ENCODE data around the gene RALY.
A peak's percentile ranks its signal among the peaks of the same experiment; 100 is the strongest.

Gene RALY

DNA sequence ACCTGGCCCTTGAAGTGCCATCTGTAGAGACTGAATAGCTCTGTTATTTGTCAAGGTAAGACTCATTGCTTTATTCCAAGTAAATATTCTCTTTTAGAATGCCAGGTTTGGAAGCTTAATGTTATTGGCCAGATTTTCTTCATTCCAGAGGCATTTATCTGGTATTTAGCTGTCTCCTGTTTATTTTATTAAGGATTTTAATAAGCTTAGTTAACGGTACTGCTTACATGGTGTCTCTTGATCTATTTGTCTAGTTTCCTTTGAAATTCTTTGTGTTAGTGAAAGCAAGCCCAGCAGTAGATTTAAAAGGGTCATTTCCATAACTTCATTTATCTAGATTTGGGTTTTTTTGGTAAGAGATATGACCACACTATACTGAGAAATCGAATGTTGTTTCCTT, 7.7 kb downstream of the RALY start:
- Histone ChIP-seq H4K20me1 (ENCODE audit: insufficient read depth, low read length, poor library complexity, severe bottlenecking) (peaks cover 95% of the 10 kb centered on the region), H3K36me3 (ENCODE audit: insufficient read depth, low read length) (peaks cover 14% of the 10 kb centered on the region; the same call in 1 of the 2 replicates), H3K9me3 (ENCODE audit: insufficient read depth, low read depth, low read length) (no peaks in the 10 kb centered on the region), H3K9me2 (replicated peaks; ENCODE audit: low read depth, low read length) (no peaks in the 10 kb centered on the region), H3F3A (ENCODE audit: low read depth) (no peaks in the 10 kb centered on the region), H3K4me1 (ENCODE audit: insufficient read depth, low read length, poor library complexity, severe bottlenecking) (peaks cover 44% of the 10 kb centered on the region), H3K4me3 (ENCODE audit: low read length, poor library complexity, severe bottlenecking) (peak overlapping the region; percentile 33), H3K79me2 (ENCODE audit: insufficient read depth, low read length) (peaks cover 100% of the 10 kb centered on the region), H3K27me3 (ENCODE audit: insufficient read depth, low read length, poor library complexity, severe bottlenecking) (no peaks in the 10 kb centered on the region), H3K4me2 (ENCODE audit: low read depth, low read length, poor library complexity, severe bottlenecking) (peak overlapping the region; percentile 94), H3K9ac (ENCODE audit: low read depth, low read length, poor library complexity, severe bottlenecking) (no peak overlapping the region), H2AFZ (ENCODE audit: low read length) (no peak overlapping the region)
- TF ChIP-seq, protein P1, sequence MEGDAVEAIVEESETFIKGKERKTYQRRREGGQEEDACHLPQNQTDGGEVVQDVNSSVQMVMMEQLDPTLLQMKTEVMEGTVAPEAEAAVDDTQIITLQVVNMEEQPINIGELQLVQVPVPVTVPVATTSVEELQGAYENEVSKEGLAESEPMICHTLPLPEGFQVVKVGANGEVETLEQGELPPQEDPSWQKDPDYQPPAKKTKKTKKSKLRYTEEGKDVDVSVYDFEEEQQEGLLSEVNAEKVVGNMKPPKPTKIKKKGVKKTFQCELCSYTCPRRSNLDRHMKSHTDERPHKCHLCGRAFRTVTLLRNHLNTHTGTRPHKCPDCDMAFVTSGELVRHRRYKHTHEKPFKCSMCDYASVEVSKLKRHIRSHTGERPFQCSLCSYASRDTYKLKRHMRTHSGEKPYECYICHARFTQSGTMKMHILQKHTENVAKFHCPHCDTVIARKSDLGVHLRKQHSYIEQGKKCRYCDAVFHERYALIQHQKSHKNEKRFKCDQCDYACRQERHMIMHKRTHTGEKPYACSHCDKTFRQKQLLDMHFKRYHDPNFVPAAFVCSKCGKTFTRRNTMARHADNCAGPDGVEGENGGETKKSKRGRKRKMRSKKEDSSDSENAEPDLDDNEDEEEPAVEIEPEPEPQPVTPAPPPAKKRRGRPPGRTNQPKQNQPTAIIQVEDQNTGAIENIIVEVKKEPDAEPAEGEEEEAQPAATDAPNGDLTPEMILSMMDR (conservative IDR thresholded peaks at IDR 0.05; ENCODE audit: low read length) = no peak
- no peak for TF ChIP-seq EZH2phosphoT487 (IDR thresholded peaks at IDR 0.05; ENCODE audit: borderline replicate concordance)

GRCh38 chr20:34004227-34004626, 10.5 kb downstream of the RALY start:
- H3K4me2 ChIP-seq (ENCODE audit: low read depth, low read length, poor library complexity, severe bottlenecking) = no peak overlapping the region
- no peak overlapping the region for H2AFZ ChIP-seq (ENCODE audit: low read length)
- no peaks in the 10 kb centered on the region for H3K9me3 ChIP-seq (ENCODE audit: insufficient read depth, low read depth, low read length)
- H3K27me3 ChIP-seq (ENCODE audit: insufficient read depth, low read length, poor library complexity, severe bottlenecking) = no peaks in the 10 kb centered on the region
- H3K79me2 ChIP-seq (ENCODE audit: insufficient read depth, low read length) = peaks cover 97% of the 10 kb centered on the region
- H3K36me3 ChIP-seq (ENCODE audit: insufficient read depth, low read length) = peaks cover 14% of the 10 kb centered on the region; the same call in 1 of the 2 replicates
- H4K20me1 ChIP-seq (ENCODE audit: insufficient read depth, low read length, poor library complexity, severe bottlenecking) = peaks cover 89% of the 10 kb centered on the region
- TF ChIP-seq, protein P1 (conservative IDR thresholded peaks at IDR 0.05; ENCODE audit: low read length) = no peak
- TF ChIP-seq EZH2phosphoT487 (IDR thresholded peaks at IDR 0.05; ENCODE audit: borderline replicate concordance) = no peak
- no peak overlapping the region for H3K4me3 ChIP-seq (ENCODE audit: low read length, poor library complexity, severe bottlenecking)
- no peaks in the 10 kb centered on the region for H3F3A ChIP-seq (ENCODE audit: low read depth)
- H3K9ac ChIP-seq (ENCODE audit: low read depth, low read length, poor library complexity, severe bottlenecking) = no peak overlapping the region
- H3K9me2 ChIP-seq (replicated peaks; ENCODE audit: low read depth, low read length) = no peaks in the 10 kb centered on the region
- peaks cover 28% of the 10 kb centered on the region for H3K4me1 ChIP-seq (ENCODE audit: insufficient read depth, low read length, poor library complexity, severe bottlenecking)

GRCh38 chr20:34004790-34005457, 11.2 kb downstream of the RALY start:
- H3K4me1 ChIP-seq (ENCODE audit: insufficient read depth, low read length, poor library complexity, severe bottlenecking) = peaks cover 29% of the 10 kb centered on the region
- H3F3A ChIP-seq (ENCODE audit: low read depth) = no peaks in the 10 kb centered on the region
- H3K4me3 ChIP-seq (ENCODE audit: low read length, poor library complexity, severe bottlenecking) = no peak overlapping the region
- peaks cover 97% of the 10 kb centered on the region for H3K79me2 ChIP-seq (ENCODE audit: insufficient read depth, low read length)
- H3K9ac ChIP-seq (ENCODE audit: low read depth, low read length, poor library complexity, severe bottlenecking) = no peak overlapping the region
- no peak overlapping the region for H2AFZ ChIP-seq (ENCODE audit: low read length)
- no peak overlapping the region for H3K4me2 ChIP-seq (ENCODE audit: low read depth, low read length, poor library complexity, severe bottlenecking)
- no peaks in the 10 kb centered on the region for H3K9me2 ChIP-seq (replicated peaks; ENCODE audit: low read depth, low read length)
- H3K27me3 ChIP-seq (ENCODE audit: insufficient read depth, low read length, poor library complexity, severe bottlenecking) = no peaks in the 10 kb centered on the region
- H3K36me3 ChIP-seq (ENCODE audit: insufficient read depth, low read length) = peaks cover 14% of the 10 kb centered on the region; the same call in 1 of the 2 replicates
- TF ChIP-seq EZH2phosphoT487 (IDR thresholded peaks at IDR 0.05; ENCODE audit: borderline replicate concordance) = no peak
- TF ChIP-seq, protein P1 (conservative IDR thresholded peaks at IDR 0.05; ENCODE audit: low read length) = no peak
- no peaks in the 10 kb centered on the region for H3K9me3 ChIP-seq (ENCODE audit: insufficient read depth, low read depth, low read length)
- peaks cover 89% of the 10 kb centered on the region for H4K20me1 ChIP-seq (ENCODE audit: insufficient read depth, low read length, poor library complexity, severe bottlenecking)

Measured in Loucy (cell line).